DND-41 (cell line): ENCODE data around the gene FGF13.

Experiments
- EZH2 ChIP-seq: IDR thresholded peaks from 3 replicates; pipeline ENCODE4 v1.6.1; 2012; ENCODE audit warnings: borderline replicate concordance, low read depth, mild to moderate bottlenecking, moderate library complexity, low read length, inconsistent platforms; ENCODE audit not compliant: severe bottlenecking
- TF ChIP-seq, protein P1 (sequence below): IDR thresholded peaks from 2 replicates; pipeline ENCODE4 v1.5.1; 2012; ENCODE audit warnings: borderline replicate concordance, low read length, moderate library complexity, mild to moderate bottlenecking; ENCODE audit not compliant: poor library complexity, severe bottlenecking; ENCODE audit errors: extremely low read depth

DNA sequence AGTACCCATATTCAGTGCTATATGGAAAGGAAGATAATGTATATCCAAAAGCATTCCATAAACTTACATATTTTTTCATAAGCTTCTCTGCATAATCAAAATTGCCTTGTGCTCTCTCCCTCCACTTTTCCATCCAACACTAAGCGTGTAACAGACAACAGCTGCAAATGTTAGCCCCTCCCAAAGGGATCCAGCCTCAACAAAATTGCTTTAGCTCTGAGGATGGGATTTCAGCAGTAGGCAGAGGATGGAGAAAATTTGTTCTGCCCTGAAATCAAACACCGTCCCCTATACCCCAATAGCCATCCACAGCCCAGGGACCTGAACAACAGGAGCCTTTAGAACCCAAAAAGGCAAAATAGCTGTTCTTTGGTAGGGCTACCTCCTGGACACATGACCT lies 28.8 kb upstream of the FGF13 start:
- TF ChIP-seq, protein P1, sequence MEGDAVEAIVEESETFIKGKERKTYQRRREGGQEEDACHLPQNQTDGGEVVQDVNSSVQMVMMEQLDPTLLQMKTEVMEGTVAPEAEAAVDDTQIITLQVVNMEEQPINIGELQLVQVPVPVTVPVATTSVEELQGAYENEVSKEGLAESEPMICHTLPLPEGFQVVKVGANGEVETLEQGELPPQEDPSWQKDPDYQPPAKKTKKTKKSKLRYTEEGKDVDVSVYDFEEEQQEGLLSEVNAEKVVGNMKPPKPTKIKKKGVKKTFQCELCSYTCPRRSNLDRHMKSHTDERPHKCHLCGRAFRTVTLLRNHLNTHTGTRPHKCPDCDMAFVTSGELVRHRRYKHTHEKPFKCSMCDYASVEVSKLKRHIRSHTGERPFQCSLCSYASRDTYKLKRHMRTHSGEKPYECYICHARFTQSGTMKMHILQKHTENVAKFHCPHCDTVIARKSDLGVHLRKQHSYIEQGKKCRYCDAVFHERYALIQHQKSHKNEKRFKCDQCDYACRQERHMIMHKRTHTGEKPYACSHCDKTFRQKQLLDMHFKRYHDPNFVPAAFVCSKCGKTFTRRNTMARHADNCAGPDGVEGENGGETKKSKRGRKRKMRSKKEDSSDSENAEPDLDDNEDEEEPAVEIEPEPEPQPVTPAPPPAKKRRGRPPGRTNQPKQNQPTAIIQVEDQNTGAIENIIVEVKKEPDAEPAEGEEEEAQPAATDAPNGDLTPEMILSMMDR: no peak
- no peak for TF ChIP-seq EZH2
